Activated T-helper 2 cell treated with anti-CD3 and anti-CD28 coated beads, Interferon-gamma antibody, Interleukin-2, Interleukin-4, amounts not matched to agents 10 μg/mL and 5 μg/mL and 100 μg/mL, durations not matched to agents 14 hours and 24 hours and 36 hours (primary cell): ENCODE measurements around the gene HK1. TPM values are rescaled to one million over a fixed set of nuclear protein-coding genes. Genes with fewer than 3 reads are reported as not detected.
"Not testable (repeated sequence)": the region's sequence is repeated elsewhere in the genome, so short reads cannot be mapped to it uniquely, and the experiment has no call there.

ENCODE experiments used
- DNase-seq: peaks from one replicate; pipeline ENCODE4 v3.0.0; 2021; ENCODE audit warnings: low spot score
- H3K27ac Mint-ChIP-seq: one replicate; pipeline ENCODE4 v1.8.0; 2021; ENCODE audit warnings: mixed read lengths
- H3K27me3 Mint-ChIP-seq: one replicate; pipeline ENCODE4 v1.8.0; 2021; ENCODE audit warnings: low read depth, mixed read lengths
- H3K36me3 Mint-ChIP-seq: one replicate; pipeline ENCODE4 v1.8.0; 2021; ENCODE audit warnings: low read depth, mixed read lengths
- H3K4me1 Mint-ChIP-seq: one replicate; pipeline ENCODE4 v1.8.0; 2021; ENCODE audit warnings: low read depth, mixed read lengths
- H3K4me3 Mint-ChIP-seq: one replicate; pipeline ENCODE4 v1.8.0; 2021; ENCODE audit warnings: low read depth, mild to moderate bottlenecking, moderate library complexity, mixed read lengths
- H3K9me3 Mint-ChIP-seq: one replicate; pipeline ENCODE4 v1.8.0; 2021; ENCODE audit warnings: mixed read lengths
- intact Hi-C: fragments of 100-400 bp; cut with micrococcal nuclease; formaldehyde crosslinking; loops from one replicate; pipeline ENCODE4 v1.15.1; 2023
- total RNA-seq: library from RNA; stranded (reverse); gene quantifications from 2 replicates; pipeline ENCODE4 v1.2.3, GENCODE V29; 2022

Gene HK1
- total RNA-seq, 1 donor from 2014 or later = 197 TPM

DNA sequence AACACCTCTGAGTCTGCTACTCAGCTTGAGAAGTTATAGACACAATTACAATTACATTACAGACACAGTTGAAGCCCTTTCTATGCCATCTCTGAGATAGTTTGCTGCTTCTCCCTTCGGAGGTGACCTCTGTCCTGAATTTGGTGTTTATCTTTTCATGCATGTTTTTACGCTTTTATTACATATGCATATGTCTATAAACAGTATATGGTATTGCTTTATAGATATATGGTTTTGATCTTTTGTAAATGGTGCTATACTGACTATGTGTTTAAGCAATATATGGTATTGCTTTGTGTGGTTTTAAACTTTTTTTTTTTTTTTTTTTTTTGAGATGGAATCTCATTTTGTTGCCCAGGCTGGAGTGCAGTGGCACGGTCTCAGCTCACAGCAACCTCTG is 48.4 kb downstream of the HK1 start:
- Mint-ChIP-seq H3K27me3 (no peaks in the 10 kb centered on the region), H3K36me3 (peaks cover 30% of the 10 kb centered on the region), H3K4me3 (no peak overlapping the region), H3K9me3 (no peaks in the 10 kb centered on the region), H3K4me1 (peaks cover 41% of the 10 kb centered on the region), H3K27ac (no peak overlapping the region)
- DNase-seq = no peak
- intact Hi-C loops = loop anchor here (1.0 to 2.0 kb wide), 2 partner anchors 23 to 66 kb away; no protein-coding TSS in a partner anchor

DNA sequence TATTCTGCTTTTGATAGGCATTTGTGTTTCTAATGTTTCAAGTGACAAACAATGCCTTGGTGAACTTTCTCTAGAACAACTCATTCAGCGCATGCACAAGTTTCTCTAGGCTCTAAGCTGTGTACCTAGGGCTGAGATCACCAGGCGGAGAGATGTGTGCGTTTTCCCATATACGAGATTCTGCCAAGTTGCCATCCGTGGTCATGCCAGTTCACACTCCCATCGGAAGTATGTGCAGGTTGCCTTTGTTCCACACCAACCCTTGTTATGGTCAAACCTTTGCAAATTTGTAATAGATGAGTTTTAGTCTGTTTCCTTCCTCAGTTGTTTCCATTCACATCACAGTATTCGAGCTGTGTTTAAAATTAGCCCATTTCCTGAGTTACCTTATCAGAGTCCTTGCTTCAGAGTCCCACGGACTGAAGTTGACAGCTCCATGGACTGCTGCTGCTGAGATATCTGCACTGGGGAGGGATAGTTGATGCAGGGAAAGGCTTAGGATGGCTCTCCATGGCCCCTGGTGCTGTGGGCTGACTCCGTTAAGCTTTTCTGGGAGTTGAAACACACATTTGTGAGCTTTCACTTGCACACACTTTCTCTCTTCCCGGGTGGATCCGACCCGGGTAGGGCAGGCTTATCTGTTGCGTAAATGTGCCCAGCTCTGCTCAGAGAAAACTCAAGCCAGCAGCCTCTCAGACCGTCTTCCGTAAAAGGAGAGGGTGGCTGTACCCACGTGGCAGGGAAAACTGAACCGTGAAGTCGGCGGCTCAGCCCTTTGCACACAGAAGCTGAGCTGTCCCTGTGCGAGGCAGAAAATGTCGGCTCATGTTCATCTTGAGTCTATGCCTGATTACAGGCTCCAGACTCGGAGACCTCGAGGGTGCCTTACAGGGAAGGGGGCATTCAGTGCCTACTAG is 49.4 kb downstream of the HK1 start:
- H3K9me3 Mint-ChIP-seq = no peaks in the 10 kb centered on the region
- peaks cover 34% of the 10 kb centered on the region for H3K4me1 Mint-ChIP-seq
- peaks cover 33% of the 10 kb centered on the region for H3K36me3 Mint-ChIP-seq
- intact Hi-C loops = loop anchor here (1.0 to 2.0 kb wide), 3 partner anchors 7 to 65 kb away; no protein-coding TSS in a partner anchor
- H3K27ac Mint-ChIP-seq = peak overlapping the region; percentile 60
- DNase-seq = peak; percentile 22
- no peaks in the 10 kb centered on the region for H3K27me3 Mint-ChIP-seq
- H3K4me3 Mint-ChIP-seq = peak overlapping the region; percentile 59

DNA sequence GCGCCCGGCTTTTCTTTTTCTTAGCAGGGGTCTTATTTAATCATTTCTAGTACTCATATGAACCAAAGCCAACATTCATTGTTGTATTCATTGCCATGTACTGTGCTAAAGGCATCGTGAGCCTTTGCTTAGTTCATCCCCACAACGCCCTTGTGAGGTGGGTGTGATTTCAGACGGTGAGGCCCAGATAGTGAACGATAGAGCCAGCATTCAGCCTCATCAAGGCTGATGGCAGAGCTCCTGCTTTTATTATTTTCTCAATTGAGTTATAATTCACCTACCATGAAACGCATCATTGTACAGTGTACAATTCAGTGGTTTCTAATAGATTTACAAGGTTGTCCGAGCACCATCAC is 50.1 kb downstream of the HK1 start:
- Mint-ChIP-seq H3K4me1 (peaks cover 35% of the 10 kb centered on the region), H3K4me3 (peak overlapping the region; percentile 59), H3K27me3 (no peaks in the 10 kb centered on the region), H3K9me3 (no peaks in the 10 kb centered on the region), H3K36me3 (peaks cover 34% of the 10 kb centered on the region), H3K27ac (peak overlapping the region; percentile 60)
- intact Hi-C loops = loop anchor here (1.0 kb wide), 1 partner anchor 8 kb away; no protein-coding TSS in a partner anchor
- DNase-seq = no peak

DNA sequence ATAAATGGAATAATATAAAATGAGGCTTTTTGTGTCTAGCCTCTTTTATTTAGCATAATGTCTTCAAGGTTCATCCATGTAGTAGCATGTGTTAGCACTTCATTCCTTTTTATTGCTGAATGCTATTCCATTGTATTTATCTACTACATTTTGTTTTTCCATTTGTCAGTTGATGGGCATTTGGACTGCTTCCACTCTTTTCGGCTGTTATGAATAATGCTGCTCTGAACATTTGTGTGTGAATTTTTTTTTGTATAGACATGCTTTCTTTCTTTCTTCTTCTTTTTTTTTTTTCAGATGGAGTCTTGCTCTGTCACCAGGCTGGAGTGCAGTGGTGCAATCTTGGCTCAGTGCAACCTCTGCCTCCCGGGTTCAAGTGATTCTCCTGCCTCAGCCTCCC is 50.6 kb downstream of the HK1 start:
- DNase-seq, H3K4me3 Mint-ChIP-seq, H3K9me3 Mint-ChIP-seq, H3K27me3 Mint-ChIP-seq: not testable (repeated sequence)
- Mint-ChIP-seq H3K27ac (peak overlapping the region; percentile 27), H3K36me3 (peaks cover 34% of the 10 kb centered on the region), H3K4me1 (peaks cover 35% of the 10 kb centered on the region)
- intact Hi-C loops = loop anchor here (1.0 kb wide), 1 partner anchor 9 kb away; no protein-coding TSS in a partner anchor

DNA sequence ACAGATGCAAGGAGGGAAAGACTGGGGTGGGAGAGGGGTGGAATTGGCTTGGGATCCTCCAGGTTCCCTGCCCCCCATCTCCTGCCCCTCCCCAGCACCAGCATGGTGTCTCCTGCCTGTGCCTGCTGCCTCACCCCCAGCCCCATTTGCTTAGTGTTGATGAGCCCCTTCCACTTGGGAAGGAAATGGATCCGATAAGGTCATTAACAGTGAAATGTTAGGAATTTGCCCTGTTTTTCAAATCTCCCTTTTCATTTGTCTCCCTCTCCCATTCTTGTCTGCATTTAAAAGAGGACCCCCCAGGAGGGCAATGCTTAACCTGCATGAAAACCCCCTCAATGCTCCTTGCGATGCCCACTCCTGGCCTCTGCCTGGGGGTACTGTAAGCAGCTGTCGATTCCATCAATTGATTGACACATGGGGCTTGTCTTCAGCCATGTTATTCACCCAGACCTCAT is 51.5 kb downstream of the HK1 start:
- no peak for DNase-seq
- H3K27me3 Mint-ChIP-seq = no peaks in the 10 kb centered on the region
- H3K4me3 Mint-ChIP-seq = no peak overlapping the region
- peaks cover 34% of the 10 kb centered on the region for H3K36me3 Mint-ChIP-seq
- no peaks in the 10 kb centered on the region for H3K9me3 Mint-ChIP-seq
- H3K4me1 Mint-ChIP-seq = peaks cover 40% of the 10 kb centered on the region
- intact Hi-C loops = no loop called here
- peak overlapping the region; percentile 43 for H3K27ac Mint-ChIP-seq

DNA sequence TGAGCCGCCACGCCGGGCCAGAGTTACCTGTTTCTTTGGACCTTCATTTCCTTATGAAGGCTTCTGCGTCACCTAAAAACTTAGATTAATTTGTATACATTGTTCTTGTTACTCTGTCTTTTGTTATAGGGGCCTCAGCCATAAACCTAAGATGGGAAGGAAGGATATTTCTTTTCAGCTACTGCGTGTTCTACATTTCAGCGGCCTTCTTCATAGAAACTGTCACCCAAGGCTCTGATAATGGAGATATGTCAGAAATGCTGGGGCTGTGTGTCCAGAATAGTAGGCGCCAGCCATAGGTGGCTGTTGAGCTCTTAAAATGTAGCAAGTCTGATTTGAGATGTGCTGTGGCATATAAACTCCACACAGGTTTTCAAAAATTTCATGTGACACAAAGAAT is 52.9 kb downstream of the HK1 start:
- H3K36me3 Mint-ChIP-seq = peaks cover 38% of the 10 kb centered on the region
- H3K4me3 Mint-ChIP-seq = no peak overlapping the region
- H3K4me1 Mint-ChIP-seq = peaks cover 47% of the 10 kb centered on the region
- no peaks in the 10 kb centered on the region for H3K9me3 Mint-ChIP-seq
- intact Hi-C loops = no loop called here
- no peaks in the 10 kb centered on the region for H3K27me3 Mint-ChIP-seq
- DNase-seq = no peak
- no peak overlapping the region for H3K27ac Mint-ChIP-seq

DNA sequence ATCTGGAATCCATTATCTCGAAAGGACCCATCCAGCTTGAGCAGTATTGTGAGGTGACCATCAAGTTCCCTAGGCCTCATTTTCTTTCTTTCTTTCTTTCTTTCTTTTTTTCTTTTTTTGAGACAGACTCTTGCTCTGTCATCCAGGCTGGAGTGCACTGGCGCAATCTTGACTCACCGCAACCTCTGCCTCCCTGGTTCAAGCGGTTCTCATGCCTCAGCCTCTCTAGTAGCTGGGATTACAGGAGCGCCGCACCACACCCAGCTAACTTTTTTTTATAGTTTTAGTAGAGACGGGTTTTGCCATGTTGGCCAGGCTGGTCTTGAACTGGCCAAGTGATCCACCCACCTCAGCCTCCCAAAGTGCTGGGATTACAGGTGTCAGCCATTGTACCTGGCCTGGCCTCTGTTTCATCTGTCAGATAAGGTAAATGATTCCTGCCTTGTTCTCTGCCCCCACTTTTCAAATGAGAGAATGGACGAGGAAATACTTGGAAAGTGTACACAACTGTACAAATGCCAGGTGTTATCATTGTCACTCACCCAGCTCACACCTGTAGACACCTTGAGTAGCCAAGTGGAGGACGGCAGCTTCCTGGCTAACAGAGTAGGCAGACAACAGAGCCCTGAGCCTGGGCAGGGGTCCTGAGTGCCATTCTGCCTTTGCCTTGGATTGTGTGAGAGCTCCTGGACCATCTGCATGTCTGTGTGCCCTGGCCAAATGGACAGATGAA is 54.1 kb downstream of the HK1 start:
- peaks cover 34% of the 10 kb centered on the region for H3K36me3 Mint-ChIP-seq

DNA sequence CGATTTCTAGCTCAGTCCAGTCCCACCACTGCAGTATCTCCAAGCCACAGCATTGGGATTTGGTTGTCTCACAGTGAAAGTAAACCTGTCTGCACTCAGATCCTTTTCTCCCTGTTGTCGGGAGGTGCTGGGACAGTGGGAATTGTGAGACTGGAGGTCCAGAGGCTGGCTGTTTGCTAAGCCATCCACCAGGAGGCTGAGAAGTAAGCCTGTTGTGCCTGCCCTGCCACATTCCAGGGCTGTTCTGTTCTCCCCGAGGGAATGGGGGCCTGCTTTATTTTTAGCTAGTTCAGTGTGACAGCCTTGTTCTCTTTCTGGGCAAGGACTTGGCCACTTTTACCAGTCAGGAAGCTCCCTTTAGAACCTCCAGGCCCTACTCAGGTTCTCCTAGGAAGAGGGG is 54.9 kb downstream of the HK1 start:
- H3K27me3 Mint-ChIP-seq = no peaks in the 10 kb centered on the region
- no peak for DNase-seq
- H3K36me3 Mint-ChIP-seq = peaks cover 32% of the 10 kb centered on the region
- H3K4me3 Mint-ChIP-seq = no peak overlapping the region
- no peaks in the 10 kb centered on the region for H3K9me3 Mint-ChIP-seq
- intact Hi-C loops = no loop called here
- H3K4me1 Mint-ChIP-seq = peaks cover 39% of the 10 kb centered on the region
- no peak overlapping the region for H3K27ac Mint-ChIP-seq

More for the DNA sequence above, 54.1 kb downstream of the HK1 start:
- no peaks in the 10 kb centered on the region for H3K27me3 Mint-ChIP-seq
- intact Hi-C loops = no loop called here
- no peak overlapping the region for H3K4me3 Mint-ChIP-seq
- no peaks in the 10 kb centered on the region for H3K9me3 Mint-ChIP-seq
- H3K27ac Mint-ChIP-seq = no peak overlapping the region
- DNase-seq = no peak
- peaks cover 44% of the 10 kb centered on the region for H3K4me1 Mint-ChIP-seq

DNA sequence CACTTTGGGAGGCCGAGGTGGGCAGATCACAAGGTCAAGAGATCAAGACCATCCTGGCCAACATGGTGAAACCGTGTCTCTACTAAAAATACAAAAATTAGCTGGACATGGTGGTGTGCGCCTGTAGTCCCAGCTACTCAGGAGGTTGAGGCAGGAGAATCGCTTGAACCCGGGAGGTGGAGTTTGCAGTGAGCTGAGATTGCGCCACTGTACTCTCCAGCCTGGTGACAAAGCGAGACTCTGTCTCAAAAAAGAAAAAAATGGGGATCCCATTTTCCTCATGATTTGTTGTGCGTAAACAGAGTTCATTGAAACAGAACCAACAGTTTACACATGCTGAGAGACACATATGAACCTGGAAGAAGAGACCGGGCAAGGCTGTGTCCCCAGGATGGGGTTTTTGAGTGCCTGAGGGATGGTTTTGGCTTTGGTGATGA is 55.6 kb downstream of the HK1 start:
- H3K9me3 Mint-ChIP-seq, intact Hi-C loops, DNase-seq, H3K4me3 Mint-ChIP-seq, H3K27me3 Mint-ChIP-seq: not testable (repeated sequence)
- H3K36me3 Mint-ChIP-seq = peaks cover 33% of the 10 kb centered on the region
- H3K4me1 Mint-ChIP-seq = peaks cover 38% of the 10 kb centered on the region
- peak overlapping the region; percentile 51 for H3K27ac Mint-ChIP-seq

DNA sequence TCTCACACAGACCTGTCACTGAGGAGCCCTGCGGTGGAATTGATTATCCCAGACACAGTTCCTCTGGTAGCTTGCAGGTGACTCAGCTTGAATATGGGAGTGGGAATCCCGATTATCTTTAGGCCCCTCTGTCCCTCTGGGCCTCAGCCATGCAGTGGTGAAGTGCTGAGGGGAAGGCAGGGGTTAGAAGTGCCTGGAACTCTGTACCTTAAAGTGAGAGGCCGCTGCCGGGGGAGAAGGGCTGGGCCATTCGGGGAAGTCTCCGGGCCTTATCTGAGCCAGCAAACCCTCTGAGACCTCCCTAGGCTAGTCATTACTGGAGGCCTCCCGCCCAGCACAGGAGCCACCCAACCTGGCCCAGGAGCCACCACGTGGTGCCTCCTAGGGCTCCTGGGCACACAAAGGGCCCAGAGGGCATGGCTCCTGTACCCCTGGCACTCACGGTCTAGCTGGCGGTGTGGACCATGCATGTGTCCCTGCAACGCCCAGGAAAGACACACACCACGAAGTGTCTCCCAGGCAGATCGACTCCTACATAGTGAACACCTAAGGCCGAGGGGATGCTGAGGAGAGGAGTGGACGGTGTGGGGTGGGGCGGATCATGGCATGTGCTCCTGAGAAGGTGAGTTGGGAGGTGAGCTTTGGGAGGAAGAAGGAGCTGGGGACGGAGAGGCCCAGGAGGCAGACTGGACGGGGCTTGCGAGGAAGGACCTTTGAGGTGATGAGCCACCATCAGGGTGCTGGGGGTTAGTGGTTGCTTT is 56.2 kb downstream of the HK1 start:
- no peak for DNase-seq
- peaks cover 38% of the 10 kb centered on the region for H3K4me1 Mint-ChIP-seq
- H3K27me3 Mint-ChIP-seq = no peaks in the 10 kb centered on the region
- H3K36me3 Mint-ChIP-seq = peaks cover 31% of the 10 kb centered on the region
- peak overlapping the region; percentile 83 for H3K27ac Mint-ChIP-seq
- intact Hi-C loops = no loop called here
- peak overlapping the region; percentile 63 for H3K4me3 Mint-ChIP-seq
- H3K9me3 Mint-ChIP-seq = no peaks in the 10 kb centered on the region

DNA sequence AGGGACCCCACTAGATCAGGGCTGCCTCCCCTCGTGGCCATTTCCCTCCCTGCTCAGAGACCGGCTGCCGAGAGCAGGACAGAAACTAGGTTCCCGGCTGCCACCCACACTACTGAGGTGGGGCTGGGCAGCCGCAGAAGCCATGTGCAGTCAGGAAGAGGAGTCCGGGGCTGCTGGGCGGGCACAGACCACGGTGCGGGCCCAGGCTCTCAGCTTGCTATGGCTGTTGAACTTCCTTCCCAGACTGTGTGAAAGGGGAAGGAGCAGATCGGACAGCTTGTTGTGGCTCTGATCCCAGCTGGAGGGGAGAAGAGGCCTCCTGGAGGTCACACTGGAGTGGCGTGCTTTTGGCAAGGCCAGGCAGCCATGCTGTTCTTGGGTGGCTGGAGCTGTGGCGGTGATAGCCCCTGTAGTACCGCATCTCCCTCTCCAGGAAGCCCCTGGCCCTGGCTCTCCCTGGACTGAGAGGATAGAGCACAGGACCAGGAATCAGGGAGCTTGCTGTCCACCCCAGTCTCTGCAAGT is 56.8 kb downstream of the HK1 start:
- H3K27me3 Mint-ChIP-seq = no peaks in the 10 kb centered on the region
- intact Hi-C loops = no loop called here
- H3K4me3 Mint-ChIP-seq = peak overlapping the region; percentile 63
- H3K27ac Mint-ChIP-seq = peak overlapping the region; percentile 83
- peaks cover 38% of the 10 kb centered on the region for H3K4me1 Mint-ChIP-seq
- no peaks in the 10 kb centered on the region for H3K9me3 Mint-ChIP-seq
- DNase-seq = no peak
- H3K36me3 Mint-ChIP-seq = peaks cover 27% of the 10 kb centered on the region

DNA sequence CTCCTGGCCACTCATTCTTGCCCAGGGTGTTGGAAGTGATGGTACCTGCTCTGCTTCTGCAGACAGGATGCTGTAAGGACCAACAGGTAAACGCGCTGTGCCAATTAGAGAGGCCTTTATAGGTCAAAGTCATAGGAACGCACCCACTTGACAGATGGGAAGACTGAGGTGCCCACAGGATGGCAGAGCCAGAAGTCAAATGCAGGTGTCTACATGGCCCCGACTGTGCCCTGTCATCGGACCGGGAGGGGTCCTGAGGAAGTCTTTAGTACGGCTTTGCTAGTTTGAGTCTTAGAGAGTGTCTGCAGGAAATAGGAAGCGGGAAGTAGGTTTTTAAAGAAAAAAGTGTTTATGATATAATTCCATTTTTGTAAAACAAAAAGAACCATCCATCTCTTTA is 57.3 kb downstream of the HK1 start:
- H3K36me3 Mint-ChIP-seq = peaks cover 23% of the 10 kb centered on the region
- no peak for DNase-seq
- H3K4me1 Mint-ChIP-seq = peaks cover 39% of the 10 kb centered on the region
- H3K27me3 Mint-ChIP-seq = no peaks in the 10 kb centered on the region
- intact Hi-C loops = no loop called here
- no peak overlapping the region for H3K27ac Mint-ChIP-seq
- no peaks in the 10 kb centered on the region for H3K9me3 Mint-ChIP-seq
- no peak overlapping the region for H3K4me3 Mint-ChIP-seq
